GM12878 (cell line): Measurements from ENCODE around the gene SLC38A7. TPM values are rescaled to one million over a fixed set of nuclear protein-coding genes. Genes with fewer than 3 reads are reported as not detected.

Experiments
- EP300 ChIP-seq, 2 experiments: fragments of 150-350 bp in 1 of 2; IDR thresholded peaks; 2 replicates each; pipeline ENCODE4 v1.6.1; 2011 to 2012; ENCODE audit warnings: low read depth in 2 of 2, low read length in 2 of 2, borderline replicate concordance in 1 of 2, improper control_type of control experiment in 1 of 2, inconsistent platforms in 1 of 2; ENCODE audit not compliant: control insufficient read depth in 1 of 2
- GABPA ChIP-seq: IDR thresholded peaks from 2 replicates; pipeline ENCODE4 v1.6.1; 2014; ENCODE audit warnings: antibody characterized with exemption, low read depth, mild to moderate bottlenecking, inconsistent platforms
- HSF1 ChIP-seq: fragments of 150-350 bp; IDR thresholded peaks from 2 replicates; pipeline ENCODE4 v1.6.1; 2014; ENCODE audit warnings: mild to moderate bottlenecking, low read depth, low read length
- IRF4 ChIP-seq: IDR thresholded peaks from 2 replicates; pipeline ENCODE4 v1.6.1; 2011; ENCODE audit warnings: low read depth, low read length
- MTA2 ChIP-seq: fragments of 450-650 bp; IDR thresholded peaks from 2 replicates; pipeline ENCODE4 v1.6.1; 2016; ENCODE audit warnings: low read depth, mild to moderate bottlenecking, moderate library complexity
- NBN ChIP-seq: fragments of 450-650 bp; IDR thresholded peaks from 2 replicates; pipeline ENCODE4 v1.6.1; 2016
- PAX8 ChIP-seq: fragments of 450-650 bp; IDR thresholded peaks from 2 replicates; pipeline ENCODE4 v1.6.1; 2017; ENCODE audit warnings: mild to moderate bottlenecking, moderate library complexity
- SMAD5 ChIP-seq: IDR thresholded peaks from 2 replicates; pipeline ENCODE4 v1.6.1; 2016; ENCODE audit warnings: antibody characterized with exemption, low read depth
- SREBF1 ChIP-seq: IDR thresholded peaks from 2 replicates; pipeline ENCODE4 v1.6.1; 2012; ENCODE audit warnings: mild to moderate bottlenecking, low read length
- STAT3 ChIP-seq: IDR thresholded peaks from 2 replicates; pipeline ENCODE4 v1.6.1; 2011; ENCODE audit warnings: low read depth, low read length, improper control_type of control experiment
- TBL1XR1 ChIP-seq: IDR thresholded peaks from 2 replicates; pipeline ENCODE4 v1.6.1; 2012; ENCODE audit warnings: low read depth, low read length, improper control_type of control experiment
- TCF7 ChIP-seq: IDR thresholded peaks from 2 replicates; pipeline ENCODE4 v1.6.1; 2014; ENCODE audit warnings: antibody characterized with exemption, borderline replicate concordance
- YBX1 ChIP-seq: fragments of 450-650 bp; IDR thresholded peaks from 2 replicates; pipeline ENCODE4 v1.6.1; 2016; ENCODE audit warnings: antibody characterized with exemption
- ZNF384 ChIP-seq: IDR thresholded peaks from 2 replicates; pipeline ENCODE4 v1.6.1; 2012; ENCODE audit warnings: low read depth, mild to moderate bottlenecking, low read length, improper control_type of control experiment, borderline replicate concordance
- ZNF687 ChIP-seq: fragments of 450-650 bp; IDR thresholded peaks from 2 replicates; pipeline ENCODE4 v1.6.1; 2017; ENCODE audit warnings: mild to moderate bottlenecking, moderate library complexity
- polyA plus RNA-seq, 11 experiments: library from polyadenylated mRNA; depleted of rRNA in 4 of 11; unstranded in 6 of 11; stranded (reverse) in 5 of 11; fragments of >200 nt; fragmentation: Nextera tagmentation in 4 of 11; fragmentation: Illumina TruSeq in 1 of 11; extraction: Ambion mirVana in 4 of 11; extraction: Trizol in 1 of 11; gene quantifications; 1 replicate in 1 of 11; 2 replicates in 10 of 11; pipeline versions ENCODE4 v1.2.1 to v1.2.3, GENCODE V29; 2011 to 2016; ENCODE audit warnings: inconsistent platforms in 2 of 11, missing spikeins in 2 of 11, low read depth in 1 of 11
- total RNA-seq, 4 experiments: library from RNA; depleted of rRNA in 3 of 4; stranded (reverse); fragments of >200 nt in 3 of 4; fragmentation: Illumina TruSeq in 1 of 4; extraction: Trizol in 1 of 4; gene quantifications; 2 replicates each; pipeline versions ENCODE4 v1.2.1 to v1.2.3, GENCODE V29; 2013 to 2021
- TF ChIP-seq, protein P1 (sequence below): IDR thresholded peaks from 2 replicates; pipeline ENCODE4 v1.6.1; 2011; ENCODE audit warnings: borderline replicate concordance, low read depth, mild to moderate bottlenecking, moderate library complexity, mixed read lengths, low read length; ENCODE audit not compliant: insufficient read depth; ENCODE audit errors: extremely low read length
- TF ChIP-seq, protein P2 (sequence below): IDR thresholded peaks from 2 replicates; pipeline ENCODE4 v1.6.1; 2011; ENCODE audit warnings: low read depth, low read length, improper control_type of control experiment, borderline replicate concordance
- TF ChIP-seq, protein P3 (sequence below): fragments of 450-650 bp; IDR thresholded peaks from 2 replicates; pipeline ENCODE4 v1.6.1; 2016; ENCODE audit warnings: mild to moderate bottlenecking
- TF ChIP-seq, protein P4 (sequence below): IDR thresholded peaks from 2 replicates; pipeline ENCODE4 v1.6.1; 2012; ENCODE audit warnings: low read depth, low read length, improper control_type of control experiment

Gene SLC38A7
- total and polyA plus RNA-seq, 10 of the 15 experiments (the other 5 are each of a cell fraction or from before 2014, with no cell fraction given), result 1.4 to 7.8 (median 4.7) TPM

- TF ChIP-seq, protein P1, sequence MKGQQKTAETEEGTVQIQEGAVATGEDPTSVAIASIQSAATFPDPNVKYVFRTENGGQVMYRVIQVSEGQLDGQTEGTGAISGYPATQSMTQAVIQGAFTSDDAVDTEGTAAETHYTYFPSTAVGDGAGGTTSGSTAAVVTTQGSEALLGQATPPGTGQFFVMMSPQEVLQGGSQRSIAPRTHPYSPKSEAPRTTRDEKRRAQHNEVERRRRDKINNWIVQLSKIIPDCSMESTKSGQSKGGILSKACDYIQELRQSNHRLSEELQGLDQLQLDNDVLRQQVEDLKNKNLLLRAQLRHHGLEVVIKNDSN, result no peak
- TF ChIP-seq, protein P2, sequence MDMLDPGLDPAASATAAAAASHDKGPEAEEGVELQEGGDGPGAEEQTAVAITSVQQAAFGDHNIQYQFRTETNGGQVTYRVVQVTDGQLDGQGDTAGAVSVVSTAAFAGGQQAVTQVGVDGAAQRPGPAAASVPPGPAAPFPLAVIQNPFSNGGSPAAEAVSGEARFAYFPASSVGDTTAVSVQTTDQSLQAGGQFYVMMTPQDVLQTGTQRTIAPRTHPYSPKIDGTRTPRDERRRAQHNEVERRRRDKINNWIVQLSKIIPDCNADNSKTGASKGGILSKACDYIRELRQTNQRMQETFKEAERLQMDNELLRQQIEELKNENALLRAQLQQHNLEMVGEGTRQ, result no peak
- TF ChIP-seq HSF1 (no peak), PAX8 (no peak), TBL1XR1 (no peak), SMAD5 (0 out of 2 replicates have a peak, but pooled peaks have one; percentile 48), ZNF384 (0 out of 2 replicates have a peak, but pooled peaks have one; percentile 11), STAT3 (no peak), GABPA (no peak), TCF7 (no peak), ZNF687 (no peak), MTA2 (no peak), NBN (peak; percentile 74; the same call in 1 of the 2 replicates), EP300 (IDR thresholded peaks at IDR 0.05; ENCODE audit: borderline replicate concordance in 1 of 2, control insufficient read depth in 1 of 2, low read depth in 2 of 2, low read length in 2 of 2) (no peak), IRF4 (peak; percentile 61; the same call in 1 of the 2 replicates), YBX1 (no peak), SREBF1 (no peak)
- TF ChIP-seq, protein P3, sequence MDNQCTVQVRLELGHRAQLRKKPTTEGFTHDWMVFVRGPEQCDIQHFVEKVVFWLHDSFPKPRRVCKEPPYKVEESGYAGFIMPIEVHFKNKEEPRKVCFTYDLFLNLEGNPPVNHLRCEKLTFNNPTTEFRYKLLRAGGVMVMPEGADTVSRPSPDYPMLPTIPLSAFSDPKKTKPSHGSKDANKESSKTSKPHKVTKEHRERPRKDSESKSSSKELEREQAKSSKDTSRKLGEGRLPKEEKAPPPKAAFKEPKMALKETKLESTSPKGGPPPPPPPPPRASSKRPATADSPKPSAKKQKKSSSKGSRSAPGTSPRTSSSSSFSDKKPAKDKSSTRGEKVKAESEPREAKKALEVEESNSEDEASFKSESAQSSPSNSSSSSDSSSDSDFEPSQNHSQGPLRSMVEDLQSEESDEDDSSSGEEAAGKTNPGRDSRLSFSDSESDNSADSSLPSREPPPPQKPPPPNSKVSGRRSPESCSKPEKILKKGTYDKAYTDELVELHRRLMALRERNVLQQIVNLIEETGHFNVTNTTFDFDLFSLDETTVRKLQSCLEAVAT, result no peak
- TF ChIP-seq, protein P4, sequence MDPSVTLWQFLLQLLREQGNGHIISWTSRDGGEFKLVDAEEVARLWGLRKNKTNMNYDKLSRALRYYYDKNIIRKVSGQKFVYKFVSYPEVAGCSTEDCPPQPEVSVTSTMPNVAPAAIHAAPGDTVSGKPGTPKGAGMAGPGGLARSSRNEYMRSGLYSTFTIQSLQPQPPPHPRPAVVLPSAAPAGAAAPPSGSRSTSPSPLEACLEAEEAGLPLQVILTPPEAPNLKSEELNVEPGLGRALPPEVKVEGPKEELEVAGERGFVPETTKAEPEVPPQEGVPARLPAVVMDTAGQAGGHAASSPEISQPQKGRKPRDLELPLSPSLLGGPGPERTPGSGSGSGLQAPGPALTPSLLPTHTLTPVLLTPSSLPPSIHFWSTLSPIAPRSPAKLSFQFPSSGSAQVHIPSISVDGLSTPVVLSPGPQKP, result 0 out of 2 replicates have a peak, but pooled peaks have one; percentile 27
Observed at GRCh38 chr16:58733671-58734458, 49.3 kb upstream of the SLC38A7 start, which contains the start of gene GOT2 (continued).
